Endothelial cell of umbilical vein (primary cell): Measurements from ENCODE around the gene TMED8. TPM values are rescaled to one million over a fixed set of nuclear protein-coding genes. Genes with fewer than 3 reads are reported as not detected.

ENCODE experiments used
- BruUV-seq: library from RNA; stranded (reverse); fragments of 400-500 nt; replicated peaks from 2 replicates; lab custom pipeline; 2021; lab: Mats Ljungman, UMichigan
- CTCF ChIA-PET: fragments of 300-600, 350-600 bp; sonication (Branson Sonifier 250); formaldehyde crosslinking; loops from one replicate; lab custom pipeline; 2021; ENCODE audit warnings: antibody characterized with exemption, inconsistent platforms; lab: Charles Lee
- POLR2A ChIA-PET: fragments of 300-600, 350-600 bp; sonication (Branson Sonifier 250); formaldehyde crosslinking; loops from one replicate; lab custom pipeline; 2021; ENCODE audit warnings: antibody characterized with exemption, inconsistent platforms; lab: Charles Lee
- DNase-seq: peaks from one replicate; pipeline ENCODE4 v3.0.0-alpha.2; 2011; ENCODE audit warnings: low read depth, low spot score
- FAIRE-seq: peaks from 2 replicates; lab custom pipeline; 2011; peaks lifted over from hg19 to GRCh38; lab: Jason Lieb, UNC
- H2AFZ ChIP-seq: 2 replicates; pipeline ENCODE4 v1.6.0; 2012; ENCODE audit warnings: low read depth, low read length, control low read depth, inconsistent platforms
- H3K27ac ChIP-seq: 2 replicates; pipeline ENCODE4 v1.5.1; 2011; ENCODE audit warnings: low read depth, mild to moderate bottlenecking, control low read depth, low read length, moderate library complexity; ENCODE audit not compliant: insufficient read depth
- H3K27me3 ChIP-seq, 2 experiments: 2 replicates each; pipeline versions ENCODE4 v1.6.0 to v1.6.1; 2011; ENCODE audit warnings: low read length in 2 of 2, mixed read lengths in 1 of 2; ENCODE audit not compliant: control insufficient read depth in 2 of 2, insufficient read depth in 2 of 2
- H3K36me3 ChIP-seq, 2 experiments: 2 replicates in 1 of 2; 3 replicates in 1 of 2; pipeline ENCODE4 v1.5.1; 2011; ENCODE audit warnings: low read length in 2 of 2, mild to moderate bottlenecking in 1 of 2, moderate library complexity in 1 of 2; ENCODE audit not compliant: control insufficient read depth in 2 of 2, insufficient read depth in 2 of 2; ENCODE audit errors: extremely low read depth in 1 of 2
- H3K4me1 ChIP-seq: 3 replicates; pipeline ENCODE4 v1.5.1; 2011; ENCODE audit warnings: mild to moderate bottlenecking, low read length; ENCODE audit not compliant: control insufficient read depth, insufficient read depth; ENCODE audit errors: extremely low read depth
- H3K4me2 ChIP-seq: 2 replicates; pipeline ENCODE4 v1.6.1; 2011; ENCODE audit warnings: low read length, control low read depth, mixed read lengths; ENCODE audit not compliant: insufficient read depth
- H3K4me3 ChIP-seq, 3 experiments: fragments of 200-600 bp in 1 of 3; sonication (generic), shearing (Covaris generic) in 1 of 3; replicated peaks in 1 of 3; 2 replicates each; pipeline ENCODE4 v1.5.1; 2011 to 2016; ENCODE audit warnings: control low read depth in 3 of 3, low read length in 3 of 3, mild to moderate bottlenecking in 2 of 3, inconsistent platforms in 1 of 3, low read depth in 1 of 3, moderate library complexity in 1 of 3; ENCODE audit not compliant: insufficient read depth in 1 of 3
- H3K79me2 ChIP-seq: 2 replicates; pipeline ENCODE4 v1.6.0; 2012; ENCODE audit warnings: low read length, inconsistent platforms; ENCODE audit not compliant: control insufficient read depth, insufficient read depth
- H3K9ac ChIP-seq: replicated peaks from 2 replicates; pipeline ENCODE3; 2011; ENCODE audit warnings: low read length, control low read depth; ENCODE audit not compliant: insufficient read depth; ENCODE audit errors: extremely low read depth
- H3K9me1 ChIP-seq: replicated peaks from 3 replicates; pipeline ENCODE4 v1.6.0; 2011; ENCODE audit warnings: mild to moderate bottlenecking, low read length; ENCODE audit not compliant: control insufficient read depth, insufficient read depth; ENCODE audit errors: extremely low read depth
- H3K9me3 ChIP-seq: replicated peaks from 2 replicates; pipeline ENCODE4 v1.5.1; 2012; ENCODE audit warnings: low read length, inconsistent platforms; ENCODE audit not compliant: control insufficient read depth, insufficient read depth
- H4K20me1 ChIP-seq: replicated peaks from 2 replicates; pipeline ENCODE3; 2011; ENCODE audit warnings: mild to moderate bottlenecking, low read length; ENCODE audit not compliant: control insufficient read depth, insufficient read depth; ENCODE audit errors: extremely low read depth
- FOS ChIP-seq: IDR thresholded peaks from 2 replicates; pipeline ENCODE4 v1.6.1; 2011; ENCODE audit warnings: mild to moderate bottlenecking, low read length, moderate library complexity, borderline replicate concordance; ENCODE audit not compliant: insufficient read depth
- GATA2 ChIP-seq: IDR thresholded peaks from 2 replicates; pipeline ENCODE4 v1.7.0; 2011; ENCODE audit warnings: low read depth, mild to moderate bottlenecking, moderate library complexity, mixed read lengths, low read length; ENCODE audit not compliant: insufficient read length, insufficient read depth
- JUN ChIP-seq: IDR thresholded peaks from 2 replicates; pipeline ENCODE4 v1.6.1; 2011; ENCODE audit warnings: borderline replicate concordance, low read depth; ENCODE audit not compliant: insufficient read length, insufficient read depth
- MYC ChIP-seq: IDR thresholded peaks from one replicate; pipeline ENCODE4 v1.6.1; 2011; ENCODE audit warnings: mild to moderate bottlenecking, low read depth, low read length
- POLR2A ChIP-seq: IDR thresholded peaks from 2 replicates; pipeline ENCODE4 v1.6.1; 2012; ENCODE audit warnings: low read depth, mild to moderate bottlenecking, control low read depth, low read length
- dilution Hi-C: fragments of 300-500 bp; cut with MboI; formaldehyde crosslinking; loops from one replicate; pipeline ENCODE4 v1.15.0; 2019; ENCODE audit warnings: low sequenced_read_pairs; ENCODE audit not compliant: extremely low pct_ligation_motif_present
- intact Hi-C: fragments of 100-400 bp; cut with micrococcal nuclease; formaldehyde crosslinking; loops from one replicate; pipeline ENCODE4 v1.10.0; 2022
- polyA plus RNA-seq, 4 experiments: library from polyadenylated mRNA; depleted of rRNA in 3 of 4; stranded (reverse) in 3 of 4; unstranded in 1 of 4; fragments of >200 nt; gene quantifications; 2 replicates each; pipeline versions ENCODE4 v1.2.1 to v1.2.3, GENCODE V29; 2011 to 2012; ENCODE audit warnings: missing spikeins in 1 of 4
- total RNA-seq: library from RNA; stranded (reverse); gene quantifications from 2 replicates; pipeline ENCODE4 v1.2.3, GENCODE V29; 2021
- TF ChIP-seq, protein P1 (sequence below), 2 donors: IDR thresholded peaks; 1 replicate in 1 of 2; 2 replicates in 1 of 2; pipeline ENCODE4 v1.5.1; 2011; ENCODE audit warnings: low read length in 2 of 2, mild to moderate bottlenecking in 2 of 2, moderate library complexity in 2 of 2, control low read depth in 1 of 2, inconsistent platforms in 1 of 2, low read depth in 1 of 2; ENCODE audit not compliant: insufficient read depth in 1 of 2; ENCODE audit errors: extremely low read depth in 1 of 2
- TF ChIP-seq, protein P2 (sequence below): IDR thresholded peaks from 2 replicates; pipeline ENCODE4 v1.6.1; 2011; ENCODE audit not compliant: insufficient read depth, insufficient read length

Gene TMED8
- total and polyA plus RNA-seq, 2 donors (not counting 3 experiments of a cell fraction or from before 2014, with no cell fraction given) = 5.2 to 12.6 TPM

DNA sequence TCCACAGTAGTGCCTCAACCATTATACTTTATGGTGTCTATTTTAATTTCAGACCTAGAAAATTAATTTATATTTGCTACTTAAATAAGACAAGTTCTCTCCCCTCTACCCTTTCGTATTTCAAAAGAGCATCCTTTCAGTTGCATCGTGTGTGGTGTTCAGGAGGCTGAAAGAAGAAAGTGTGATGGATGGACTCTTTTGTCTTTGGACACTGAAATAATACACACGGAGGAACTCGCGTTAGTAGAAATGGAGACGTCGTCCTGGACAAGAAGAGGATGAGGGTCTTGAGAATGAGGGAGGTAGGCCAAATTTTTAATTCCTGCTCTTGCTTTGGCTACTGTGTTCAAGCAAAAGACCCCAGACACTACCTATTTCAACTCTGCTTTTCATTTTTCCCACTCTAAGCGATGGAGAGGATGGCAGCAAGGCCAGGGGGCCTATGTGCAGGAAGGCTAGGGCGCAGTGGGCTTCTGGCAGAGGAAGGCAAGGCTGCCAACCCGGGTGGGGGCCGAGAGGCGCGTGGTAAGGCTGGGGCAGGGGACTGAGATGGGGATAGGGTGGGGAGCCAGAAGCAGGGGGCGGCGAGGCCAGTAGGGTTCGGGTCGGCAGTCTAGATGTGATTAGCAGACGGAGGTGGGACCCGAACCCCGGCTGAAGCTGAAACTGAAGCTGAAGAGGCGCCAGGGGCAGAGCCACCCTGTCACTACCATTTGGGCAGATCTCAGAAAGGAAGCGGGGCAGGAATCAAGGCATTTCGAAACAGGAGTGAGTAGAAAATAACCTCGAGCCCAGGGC is 722 bp downstream of the TMED8 start:
- CTCF ChIA-PET = interaction anchor here (1.3 to 1.9 kb wide), 4 partner anchors 55 to 225 kb away, joined by 5 to 15 read pairs (median 10); partner anchors contain the start of genes GSTZ1 and POMT2
- H3K4me2 ChIP-seq = peak overlapping the region; percentile 93
- H3K9me1 ChIP-seq = no peaks in the 10 kb centered on the region
- peak overlapping the region; percentile 79 for H3K9ac ChIP-seq
- no peak for FAIRE-seq
- TSS peak; percentile 24 for BruUV-seq
- peaks cover 15% of the 10 kb centered on the region for H3K4me1 ChIP-seq
- no peaks in the 10 kb centered on the region for H4K20me1 ChIP-seq
- H3K4me3 ChIP-seq = peak overlapping the region; percentile 58 to 76 (median 69)
- no peak for TF ChIP-seq POLR2A
- TF ChIP-seq GATA2 = no peak
- TF ChIP-seq MYC = no peak
- TF ChIP-seq, protein P1, sequence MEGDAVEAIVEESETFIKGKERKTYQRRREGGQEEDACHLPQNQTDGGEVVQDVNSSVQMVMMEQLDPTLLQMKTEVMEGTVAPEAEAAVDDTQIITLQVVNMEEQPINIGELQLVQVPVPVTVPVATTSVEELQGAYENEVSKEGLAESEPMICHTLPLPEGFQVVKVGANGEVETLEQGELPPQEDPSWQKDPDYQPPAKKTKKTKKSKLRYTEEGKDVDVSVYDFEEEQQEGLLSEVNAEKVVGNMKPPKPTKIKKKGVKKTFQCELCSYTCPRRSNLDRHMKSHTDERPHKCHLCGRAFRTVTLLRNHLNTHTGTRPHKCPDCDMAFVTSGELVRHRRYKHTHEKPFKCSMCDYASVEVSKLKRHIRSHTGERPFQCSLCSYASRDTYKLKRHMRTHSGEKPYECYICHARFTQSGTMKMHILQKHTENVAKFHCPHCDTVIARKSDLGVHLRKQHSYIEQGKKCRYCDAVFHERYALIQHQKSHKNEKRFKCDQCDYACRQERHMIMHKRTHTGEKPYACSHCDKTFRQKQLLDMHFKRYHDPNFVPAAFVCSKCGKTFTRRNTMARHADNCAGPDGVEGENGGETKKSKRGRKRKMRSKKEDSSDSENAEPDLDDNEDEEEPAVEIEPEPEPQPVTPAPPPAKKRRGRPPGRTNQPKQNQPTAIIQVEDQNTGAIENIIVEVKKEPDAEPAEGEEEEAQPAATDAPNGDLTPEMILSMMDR (IDR thresholded peaks at IDR 0.05; ENCODE audit: extremely low read depth in 1 of 2, insufficient read depth in 1 of 2, low read depth in 1 of 2, low read length in 2 of 2) = no peak
- TF ChIP-seq, protein P2, sequence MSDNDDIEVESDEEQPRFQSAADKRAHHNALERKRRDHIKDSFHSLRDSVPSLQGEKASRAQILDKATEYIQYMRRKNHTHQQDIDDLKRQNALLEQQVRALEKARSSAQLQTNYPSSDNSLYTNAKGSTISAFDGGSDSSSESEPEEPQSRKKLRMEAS = no peak
- TF ChIP-seq FOS = no peak
- no peak for TF ChIP-seq JUN
- no peaks in the 10 kb centered on the region for H3K9me3 ChIP-seq
- peak; percentile 17 for DNase-seq
- H3K36me3 ChIP-seq = no peaks in the 10 kb centered on the region
- intact Hi-C loops (loop anchor here (1.0 kb wide), 1 partner anchor 78 kb away; no protein-coding TSS in a partner anchor), dilution Hi-C loops (no loop called here)
- peak overlapping the region; percentile 81 for H2AFZ ChIP-seq
- H3K27ac ChIP-seq = peak overlapping the region; percentile 71
- H3K27me3 ChIP-seq = no peaks in the 10 kb centered on the region
- peaks cover 9% of the 10 kb centered on the region for H3K79me2 ChIP-seq
- POLR2A ChIA-PET = interaction anchor here (1.5 kb wide), 1 partner anchor 55 kb away, joined by 8 read pairs; the partner anchor contains the start of genes GSTZ1 and POMT2
